ENCODE measurements around the gene GAMT. TPM values are rescaled to one million over a fixed set of nuclear protein-coding genes. Genes with fewer than 3 reads are reported as not detected.

The GAMT gene
- total and polyA plus RNA-seq, 2 experiments from 2014 or later, result 121 to 170 TPM

DNA sequence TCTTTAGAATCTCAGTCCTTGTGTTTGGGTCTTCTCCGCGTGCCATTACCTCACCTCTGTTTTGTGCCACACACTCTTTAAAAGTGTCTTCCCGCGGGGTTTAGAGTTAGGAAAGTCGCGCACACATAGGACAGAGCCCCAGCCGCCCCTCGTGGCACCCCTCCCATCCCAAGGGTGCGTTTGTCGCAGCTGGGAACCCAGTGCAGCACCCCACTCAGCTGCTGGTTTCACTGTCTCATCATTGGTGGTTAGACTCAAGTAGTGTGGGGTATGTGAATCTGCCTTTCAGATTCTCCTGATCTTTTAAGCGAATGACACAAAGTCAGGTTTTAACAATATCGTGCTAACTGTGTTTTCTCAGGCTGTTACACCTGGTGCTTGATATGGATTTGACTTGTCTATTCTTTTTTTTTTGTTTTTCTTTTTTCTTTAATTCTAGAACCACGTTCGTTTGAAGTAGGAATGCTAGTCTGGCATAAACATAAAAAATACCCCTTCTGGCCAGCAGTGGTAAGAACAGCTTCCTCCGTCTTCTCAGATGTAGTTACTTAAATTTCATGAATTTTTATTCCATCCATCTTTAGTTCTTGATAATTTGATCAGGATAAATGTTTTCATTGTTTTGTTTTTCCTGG is 37.2 kb downstream of the GAMT start:
- Histone ChIP-seq H2AFZ (no peak overlapping the region), H3K9me2 (replicated peaks; ENCODE audit: insufficient read depth) (no peaks in the 10 kb centered on the region), H3K4me2 (no peak overlapping the region), H3K9me3 (ENCODE audit: low read depth) (no peaks in the 10 kb centered on the region), H3K4me1 (ENCODE audit: insufficient read depth) (peaks cover 6% of the 10 kb centered on the region), H4K20me1 (ENCODE audit: insufficient read depth, poor library complexity, severe bottlenecking) (no peaks in the 10 kb centered on the region), H3K4me3 (no peak overlapping the region), H3K79me2 (no peaks in the 10 kb centered on the region), H3K27ac (no peak overlapping the region), H3K27me3 (no peaks in the 10 kb centered on the region), H3K36me3 (replicated peaks; ENCODE audit: insufficient read depth, low read depth) (no peaks in the 10 kb centered on the region)
- 92% methylated on average over 15 of the region's 15 CpGs for WGBS (ENCODE audit: low lambda C conversion rate, missing lambda C conversion rate)
- TF ChIP-seq EZH2phosphoT487 (IDR thresholded peaks at IDR 0.05; ENCODE audit: low read depth, severe bottlenecking, unreplicated experiment) (no peak), EZH2 (IDR thresholded peaks at IDR 0.05; ENCODE audit: borderline replicate concordance) (no peak), CTCF (IDR thresholded peaks at IDR 0.05; ENCODE audit: poor library complexity) (peak; percentile 18)
- no peak for DNase-seq (ENCODE audit: low spot score)

- Histone ChIP-seq H3K4me3 (no peak overlapping the region), H3K79me2 (no peaks in the 10 kb centered on the region), H3K9me2 (replicated peaks; ENCODE audit: insufficient read depth) (no peaks in the 10 kb centered on the region), H3K4me2 (no peak overlapping the region), H2AFZ (no peak overlapping the region), H3K36me3 (replicated peaks; ENCODE audit: insufficient read depth, low read depth) (no peaks in the 10 kb centered on the region), H3K4me1 (ENCODE audit: insufficient read depth) (peaks cover 6% of the 10 kb centered on the region), H3K27ac (no peak overlapping the region), H3K27me3 (no peaks in the 10 kb centered on the region), H4K20me1 (ENCODE audit: insufficient read depth, poor library complexity, severe bottlenecking) (no peaks in the 10 kb centered on the region), H3K9me3 (ENCODE audit: low read depth) (no peaks in the 10 kb centered on the region)
- DNase-seq (ENCODE audit: low spot score), result no peak
- 91% methylated on average over 10 of the region's 10 CpGs for WGBS (ENCODE audit: low lambda C conversion rate, missing lambda C conversion rate)
- TF ChIP-seq EZH2phosphoT487 (IDR thresholded peaks at IDR 0.05; ENCODE audit: low read depth, severe bottlenecking, unreplicated experiment) (no peak), EZH2 (IDR thresholded peaks at IDR 0.05; ENCODE audit: borderline replicate concordance) (no peak), CTCF (IDR thresholded peaks at IDR 0.05; ENCODE audit: poor library complexity) (no peak)
Observed at GRCh38 chr19:1363599-1363998, 37.7 kb downstream of the GAMT start.

GRCh38 chr19:1362387-1363257 is 38.7 kb downstream of the GAMT start:
- TF ChIP-seq EZH2 (IDR thresholded peaks at IDR 0.05; ENCODE audit: borderline replicate concordance), result no peak
- no peak for TF ChIP-seq EZH2phosphoT487 (IDR thresholded peaks at IDR 0.05; ENCODE audit: low read depth, severe bottlenecking, unreplicated experiment)
- H3K4me3 ChIP-seq, result no peak overlapping the region
- DNase-seq (ENCODE audit: low spot score), result no peak
- no peaks in the 10 kb centered on the region for H4K20me1 ChIP-seq (ENCODE audit: insufficient read depth, poor library complexity, severe bottlenecking)
- no peak overlapping the region for H3K27ac ChIP-seq
- H3K9me2 ChIP-seq (replicated peaks; ENCODE audit: insufficient read depth), result no peaks in the 10 kb centered on the region
- peaks cover 6% of the 10 kb centered on the region for H3K4me1 ChIP-seq (ENCODE audit: insufficient read depth)
- H3K9me3 ChIP-seq (ENCODE audit: low read depth), result no peaks in the 10 kb centered on the region
- no peaks in the 10 kb centered on the region for H3K79me2 ChIP-seq
- no peaks in the 10 kb centered on the region for H3K36me3 ChIP-seq (replicated peaks; ENCODE audit: insufficient read depth, low read depth)
- WGBS (ENCODE audit: low lambda C conversion rate, missing lambda C conversion rate), result 94% methylated on average over 42 of the region's 42 CpGs
- H3K27me3 ChIP-seq, result no peaks in the 10 kb centered on the region
- no peak overlapping the region for H3K4me2 ChIP-seq
- H2AFZ ChIP-seq, result no peak overlapping the region

Measured in hepatocyte (in vitro differentiated cells).